GM18868 (cell line): ENCODE results near the gene KCNN3.
A peak's percentile ranks its signal among the peaks of the same experiment; 100 is the strongest.

ENCODE experiments used
- ATAC-seq: cut with Tn5 transposase; IDR thresholded peaks from one replicate; pipeline ENCODE4 v1.9.1; 2021; ENCODE audit warnings: mild to moderate bottlenecking, moderate library complexity; ENCODE audit not compliant: unreplicated experiment

The KCNN3 gene

GRCh38 chr1:154735061-154735803, 134.8 kb downstream of the KCNN3 start:
- ATAC-seq = no peak

DNA sequence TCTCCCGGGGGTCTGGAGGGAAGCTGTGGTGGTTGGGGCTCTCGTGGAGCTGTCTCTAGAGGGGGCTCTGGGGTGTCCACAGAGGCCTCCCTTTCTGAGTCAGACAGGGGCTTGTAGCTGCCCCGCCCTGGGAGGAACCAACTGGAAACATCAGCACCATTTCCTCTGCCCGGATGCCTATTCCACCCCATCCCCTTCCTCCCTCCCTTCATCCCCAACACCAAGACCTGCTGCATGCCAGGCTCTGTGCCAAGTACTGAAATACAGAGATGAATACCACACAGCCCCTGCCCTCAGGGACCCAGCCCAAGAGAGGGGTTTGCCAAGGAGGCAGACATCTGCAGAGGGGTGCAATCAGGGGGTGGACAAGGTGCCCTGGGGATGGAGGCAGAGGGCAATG, 136.5 kb downstream of the KCNN3 start:
- ATAC-seq = no peak

DNA sequence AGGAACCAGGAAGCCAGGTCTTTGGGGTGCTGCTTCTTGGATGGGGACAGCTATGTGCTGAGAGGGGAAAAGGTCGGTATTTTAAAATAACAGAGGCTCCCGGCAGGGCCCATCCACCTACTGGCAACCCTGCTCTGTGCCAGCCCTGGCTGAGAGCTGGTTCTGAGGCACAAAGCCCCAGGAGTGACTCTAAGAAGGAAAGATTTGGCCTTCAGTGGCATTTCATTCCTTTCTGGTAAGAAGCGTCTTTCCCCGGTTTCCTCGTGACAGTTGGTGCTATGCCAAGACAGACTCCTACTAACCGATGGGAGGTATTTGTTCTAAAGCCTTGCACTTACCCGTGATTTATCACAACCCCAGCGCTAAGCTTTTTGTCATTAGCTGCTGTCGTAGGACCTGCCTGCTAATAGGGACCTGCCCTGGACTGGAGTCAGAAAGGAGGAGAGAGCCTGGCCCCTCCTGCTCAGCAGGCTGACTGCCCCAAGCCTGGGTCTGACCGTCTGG, 139.0 kb downstream of the KCNN3 start:
- no peak for ATAC-seq

GRCh38 chr1:154730259-154730658, 139.8 kb downstream of the KCNN3 start:
- ATAC-seq = no peak

GRCh38 chr1:154729577-154729976, 140.5 kb downstream of the KCNN3 start:
- ATAC-seq = no peak

DNA sequence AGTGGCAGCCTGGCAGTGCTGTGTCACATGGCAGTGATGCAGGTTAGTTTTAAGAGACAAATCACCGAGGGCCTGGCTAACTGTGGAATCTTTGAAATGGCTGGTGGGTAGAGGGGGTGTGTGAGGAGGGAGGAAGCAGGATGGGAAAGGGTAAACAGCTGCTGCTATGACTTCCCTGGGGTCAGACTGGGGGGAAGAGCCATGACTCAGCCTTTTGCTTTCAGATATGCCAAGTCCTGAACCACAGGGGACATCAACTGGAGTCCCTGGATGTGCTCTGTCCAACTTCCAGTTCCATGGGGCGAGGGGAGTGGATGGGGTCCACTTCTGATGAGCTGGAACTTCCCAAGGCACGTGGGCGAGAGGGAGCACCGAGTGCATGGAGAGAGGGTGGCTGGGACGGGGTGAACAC, 141.0 kb downstream of the KCNN3 start:
- no peak for ATAC-seq

GRCh38 chr1:154726896-154727753, 143.0 kb downstream of the KCNN3 start:
- no peak for ATAC-seq

DNA sequence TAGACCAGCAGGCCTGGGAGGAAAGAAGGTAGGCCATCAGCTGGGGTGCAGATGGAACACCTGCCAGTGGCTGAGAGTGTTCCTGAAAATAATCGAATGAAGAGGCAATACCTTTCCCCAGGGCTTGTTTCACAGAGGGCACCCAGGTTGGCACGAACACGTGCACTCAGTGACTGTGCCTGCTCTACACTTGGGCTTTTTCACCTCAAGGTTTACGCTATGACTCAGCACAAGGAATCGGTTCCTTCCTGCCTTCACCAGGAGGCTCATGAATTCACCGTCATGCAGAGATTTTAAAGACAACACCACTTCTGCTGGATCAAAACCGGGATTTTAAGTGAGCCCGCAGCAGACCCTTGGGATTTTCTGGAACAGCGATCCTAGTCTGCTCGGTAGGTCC, 143.6 kb downstream of the KCNN3 start:
- peak; percentile 67 for ATAC-seq

GRCh38 chr1:154725865-154726264, 144.2 kb downstream of the KCNN3 start:
- ATAC-seq = no peak

DNA sequence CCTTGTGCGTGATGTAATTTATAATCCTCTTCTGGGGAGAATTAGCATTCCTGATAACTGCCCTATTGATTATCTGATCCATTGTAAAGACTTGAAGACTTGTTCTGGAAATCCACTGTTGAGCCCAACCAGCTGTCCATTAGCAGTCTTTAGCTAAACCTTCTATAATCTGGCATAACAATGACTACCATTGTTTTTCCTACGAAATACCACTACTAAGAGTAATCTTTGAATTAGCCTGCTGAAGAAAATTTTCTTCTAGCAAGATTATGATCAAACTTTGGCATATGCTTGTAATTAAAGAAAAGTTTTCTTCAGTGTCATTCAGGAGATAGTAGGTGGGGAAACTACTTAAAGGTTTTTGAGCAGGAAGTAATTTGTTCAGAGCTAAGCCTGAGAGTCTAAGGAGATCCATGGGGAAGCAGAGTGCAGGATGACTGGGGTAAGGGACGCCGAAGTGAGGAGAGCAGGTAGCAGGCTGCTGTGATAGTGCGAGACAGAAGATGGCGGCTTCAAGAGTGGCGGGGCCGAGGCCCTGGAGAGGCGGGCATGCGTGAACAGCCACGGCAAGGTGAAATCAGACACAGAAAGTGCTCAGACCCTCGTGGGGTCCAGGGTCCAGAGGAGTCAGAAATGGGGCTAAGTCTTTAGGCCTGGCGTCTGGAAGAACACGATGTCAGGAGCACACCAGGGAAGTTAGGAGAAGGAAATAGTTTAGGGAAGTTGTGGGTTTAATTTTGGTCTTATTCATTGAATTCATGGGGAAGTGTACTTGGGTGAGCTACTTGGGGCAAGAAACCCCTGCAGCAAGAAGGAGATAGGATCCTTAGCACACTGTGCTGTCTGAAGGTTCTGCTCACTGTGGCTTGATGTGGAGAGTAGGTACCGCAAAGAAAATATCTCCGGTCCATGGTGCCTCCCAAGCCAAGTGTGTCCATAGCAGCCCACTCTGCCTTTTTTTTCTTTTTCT, 149.5 kb downstream of the KCNN3 start:
- ATAC-seq = no peak

GRCh38 chr1:154719586-154720327, 150.3 kb downstream of the KCNN3 start:
- no peak for ATAC-seq

GRCh38 chr1:154718566-154718965, 151.5 kb downstream of the KCNN3 start:
- no peak for ATAC-seq

DNA sequence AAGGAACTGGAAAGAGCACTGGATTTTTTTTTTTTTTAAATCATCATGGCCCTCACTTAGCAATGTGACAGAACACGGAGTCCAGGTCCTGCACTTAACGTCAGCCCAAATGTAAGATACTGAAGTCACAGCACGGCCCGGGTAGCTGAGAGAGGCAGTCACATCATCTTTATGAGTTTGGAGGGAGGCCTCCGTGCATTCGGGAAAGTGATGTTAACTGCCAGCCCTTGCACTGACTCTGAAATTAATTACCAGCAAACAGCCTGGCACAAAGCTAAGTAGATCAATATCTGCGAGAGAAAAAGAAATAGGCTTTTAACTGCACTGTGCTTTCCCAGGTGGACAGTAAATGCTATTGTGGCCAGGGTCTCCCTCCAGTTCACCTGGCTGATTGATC, 152.6 kb downstream of the KCNN3 start:
- ATAC-seq = no peak

DNA sequence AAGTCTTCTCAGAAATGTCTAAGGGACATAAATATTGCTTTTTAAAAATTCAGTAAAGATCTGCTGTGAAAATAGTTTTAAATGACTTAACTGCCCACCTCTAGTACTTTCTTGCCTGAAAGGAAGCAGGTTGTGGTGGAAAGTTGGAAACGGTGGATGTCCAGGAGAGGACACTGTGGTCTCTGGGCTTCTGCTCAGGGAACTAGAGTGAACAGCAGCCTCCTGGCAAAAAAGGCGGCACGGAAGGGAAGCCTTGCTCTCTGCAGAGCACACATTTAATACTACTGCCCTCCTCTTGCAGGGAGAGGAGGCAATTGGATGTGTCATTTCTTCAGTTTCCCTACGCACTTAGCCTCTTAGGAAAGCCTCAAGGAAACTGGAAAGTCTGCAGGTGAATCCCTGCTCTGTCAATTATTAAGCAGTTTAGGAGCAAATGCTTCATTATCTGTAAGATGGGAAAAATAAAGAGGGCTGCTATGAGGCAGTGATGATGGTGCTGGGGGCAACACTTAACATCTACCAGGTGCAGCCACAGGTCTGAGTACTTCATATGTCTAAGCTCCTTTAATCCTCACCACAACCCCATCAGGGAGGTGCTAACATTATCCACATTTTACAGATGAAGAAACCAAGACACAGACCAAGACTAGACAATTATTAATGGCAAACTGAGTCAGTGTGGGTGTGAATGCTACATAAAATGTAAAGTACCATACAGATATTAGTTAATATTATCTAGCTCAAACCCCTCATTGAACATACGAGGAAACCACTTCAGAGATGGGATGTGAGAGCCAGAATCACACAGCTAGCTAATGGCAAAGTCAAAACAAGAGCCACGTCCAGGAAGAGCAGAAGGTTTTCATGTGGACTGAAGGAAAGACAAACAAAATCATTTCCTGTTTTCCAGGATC, 153.2 kb downstream of the KCNN3 start:
- ATAC-seq = no peak

DNA sequence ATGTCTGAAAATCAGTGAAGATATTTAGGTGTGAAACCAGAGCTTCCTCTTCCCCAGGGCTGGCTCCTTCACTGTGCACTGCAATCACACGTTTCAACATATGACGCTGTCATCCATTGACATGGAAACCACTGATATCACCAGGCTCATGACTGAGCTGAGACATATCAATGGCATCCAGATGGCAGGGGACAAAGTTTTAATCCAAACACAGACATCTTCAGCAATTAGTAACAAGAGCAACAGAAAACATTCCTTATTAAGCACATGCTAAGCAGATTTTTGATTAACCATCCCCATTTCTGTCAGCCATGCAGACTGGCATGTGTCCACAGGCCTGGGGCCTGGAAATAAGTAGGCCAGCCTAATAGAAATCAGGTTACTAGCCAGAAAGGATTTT, 154.1 kb downstream of the KCNN3 start:
- no peak for ATAC-seq

GRCh38 chr1:154715385-154715784, 154.7 kb downstream of the KCNN3 start:
- ATAC-seq = no peak

GRCh38 chr1:154714638-154715037, 155.4 kb downstream of the KCNN3 start:
- no peak for ATAC-seq

DNA sequence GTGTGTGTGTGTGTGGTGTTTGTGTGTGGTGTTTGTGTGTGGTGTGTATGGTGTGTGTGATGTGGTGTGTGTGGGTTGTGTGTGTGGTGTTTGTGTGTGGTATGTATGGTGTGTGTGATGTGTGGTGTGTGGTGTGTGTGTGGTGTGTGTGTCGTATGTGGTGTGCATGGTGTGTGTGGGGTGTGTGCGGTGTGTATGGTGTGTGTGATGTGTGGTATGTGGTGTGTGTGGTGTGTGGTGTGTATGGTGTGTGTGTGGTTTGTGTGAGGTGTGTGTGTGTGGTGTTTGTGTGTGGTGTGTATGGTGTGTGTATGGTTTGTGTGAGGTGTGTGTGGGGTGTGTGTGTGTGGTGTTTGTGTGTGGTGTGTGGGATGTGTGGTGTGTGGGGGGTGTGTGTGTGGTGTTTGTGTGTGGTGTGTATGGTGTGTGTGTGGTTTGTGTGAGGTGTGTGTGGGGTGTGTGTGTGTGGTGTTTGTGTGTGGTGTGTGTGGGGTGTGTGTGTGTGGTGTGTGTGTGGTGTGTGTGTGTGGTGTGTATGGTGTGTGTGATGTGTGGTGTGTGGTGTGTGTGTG, 155.9 kb downstream of the KCNN3 start:
- ATAC-seq = no peak

DNA sequence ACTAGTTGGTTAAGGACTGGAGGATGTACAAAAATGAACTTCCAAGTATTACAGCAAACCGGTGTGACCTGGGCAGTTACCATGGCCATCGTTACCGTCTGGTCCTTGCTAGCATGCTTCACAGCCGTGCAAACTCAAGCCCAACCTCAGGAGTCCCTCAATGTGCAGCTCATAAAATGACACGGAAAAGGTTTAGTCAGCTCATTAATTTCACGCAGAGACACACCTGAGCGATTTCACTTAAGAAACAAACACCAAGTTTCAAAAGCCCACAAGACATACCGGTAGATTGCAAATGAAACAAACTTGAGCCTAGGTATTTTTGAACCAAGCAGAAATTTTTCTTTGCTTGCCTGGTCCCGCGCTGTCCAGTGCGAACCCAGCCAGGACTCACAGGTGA, 157.1 kb downstream of the KCNN3 start:
- ATAC-seq = no peak
